Measurements from ENCODE around the gene IL4R. TPM values are rescaled to one million over a fixed set of nuclear protein-coding genes. Genes with fewer than 3 reads are reported as not detected.
A peak's percentile ranks its signal among the peaks of the same experiment; 100 is the strongest.

The IL4R gene
- total RNA-seq, 1 donor from 2014 or later: 36.8 TPM

- TF ChIP-seq CTCF (conservative IDR thresholded peaks at IDR 0.05; ENCODE audit: low read depth, low read length): no peak
- H3K4me3 ChIP-seq (ENCODE audit: low read depth, low read length): no peak overlapping the region
- DNase-seq (ENCODE audit: low read depth): no peak
Measured at GRCh38 chr16:27366687-27367460, 53.1 kb downstream of the IL4R start.

GRCh38 chr16:27367461-27368357 lies 53.9 kb downstream of the IL4R start:
- peak; percentile 81 for TF ChIP-seq CTCF (conservative IDR thresholded peaks at IDR 0.05; ENCODE audit: low read depth, low read length)
- H3K4me3 ChIP-seq (ENCODE audit: low read depth, low read length): peak overlapping the region; percentile 23
- DNase-seq (ENCODE audit: low read depth): no peak

- no peak for TF ChIP-seq CTCF (conservative IDR thresholded peaks at IDR 0.05; ENCODE audit: low read depth, low read length)
- H3K4me3 ChIP-seq (ENCODE audit: low read depth, low read length): no peak overlapping the region
- DNase-seq (ENCODE audit: low read depth): no peak
Measured at GRCh38 chr16:27368358-27368722, 54.6 kb downstream of the IL4R start.

GRCh38 chr16:27369806-27370205 lies 56.0 kb downstream of the IL4R start:
- no peak overlapping the region for H3K4me3 ChIP-seq (ENCODE audit: low read depth, low read length)
- TF ChIP-seq CTCF (conservative IDR thresholded peaks at IDR 0.05; ENCODE audit: low read depth, low read length): no peak
- DNase-seq (ENCODE audit: low read depth): no peak

GRCh38 chr16:27370318-27370717 lies 56.5 kb downstream of the IL4R start:
- H3K4me3 ChIP-seq (ENCODE audit: low read depth, low read length): no peak overlapping the region
- TF ChIP-seq CTCF (conservative IDR thresholded peaks at IDR 0.05; ENCODE audit: low read depth, low read length): no peak
- DNase-seq (ENCODE audit: low read depth): no peak

GRCh38 chr16:27373312-27373711 lies 59.5 kb downstream of the IL4R start:
- no peak for DNase-seq (ENCODE audit: low read depth)
- no peak for TF ChIP-seq CTCF (conservative IDR thresholded peaks at IDR 0.05; ENCODE audit: low read depth, low read length)
- H3K4me3 ChIP-seq (ENCODE audit: low read depth, low read length): no peak overlapping the region

All from epithelial cell of proximal tubule (primary cell).